Right lobe of liver (tissue), 4 donors: Measurements from ENCODE around the gene MNX1.

Experiments used
- POLR2A ChIP-seq: fragments of 450-650 bp; IDR thresholded peaks from one replicate; pipeline ENCODE4 v1.6.1; 2017; ENCODE audit warnings: antibody characterized with exemption, mild to moderate bottlenecking
- TF ChIP-seq, protein P1 (sequence below), 4 donors: fragments of 200-600 bp in 3 of 4; fragments of 450-650 bp in 1 of 4; IDR thresholded peaks; one replicate each; pipeline versions ENCODE4 v1.5.1 to v1.8.0; 2016 to 2022; ENCODE audit warnings: antibody characterized with exemption in 4 of 4, mild to moderate bottlenecking in 2 of 4
- donor health status: DM: no; HTN: no; CAD: no.
- donor health status: DM: no; HTN: no; CAD: no.
- donor health status: DM: no; HTN: yes; CAD: no.

DNA sequence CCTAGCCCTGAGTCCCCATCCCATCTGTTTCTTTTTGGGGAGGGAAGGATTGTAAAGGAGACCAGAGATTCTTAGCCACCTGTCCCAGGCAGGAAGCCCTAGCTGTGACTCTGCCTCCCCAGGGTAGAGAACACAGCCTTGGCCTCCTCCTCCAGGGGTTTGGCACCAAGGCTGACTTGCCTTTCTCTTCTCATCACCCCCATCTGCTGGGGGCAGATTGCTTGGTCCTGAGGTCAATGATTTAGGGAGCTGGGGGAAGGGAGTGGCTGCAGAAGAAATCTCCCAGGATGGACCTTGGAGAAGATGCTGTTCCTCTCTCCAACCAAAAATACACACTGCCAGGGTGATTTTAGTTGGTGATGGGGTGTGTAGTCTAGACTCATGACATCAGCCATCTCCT lies 2.6 kb upstream of the MNX1 start:
- TF ChIP-seq, protein P1, sequence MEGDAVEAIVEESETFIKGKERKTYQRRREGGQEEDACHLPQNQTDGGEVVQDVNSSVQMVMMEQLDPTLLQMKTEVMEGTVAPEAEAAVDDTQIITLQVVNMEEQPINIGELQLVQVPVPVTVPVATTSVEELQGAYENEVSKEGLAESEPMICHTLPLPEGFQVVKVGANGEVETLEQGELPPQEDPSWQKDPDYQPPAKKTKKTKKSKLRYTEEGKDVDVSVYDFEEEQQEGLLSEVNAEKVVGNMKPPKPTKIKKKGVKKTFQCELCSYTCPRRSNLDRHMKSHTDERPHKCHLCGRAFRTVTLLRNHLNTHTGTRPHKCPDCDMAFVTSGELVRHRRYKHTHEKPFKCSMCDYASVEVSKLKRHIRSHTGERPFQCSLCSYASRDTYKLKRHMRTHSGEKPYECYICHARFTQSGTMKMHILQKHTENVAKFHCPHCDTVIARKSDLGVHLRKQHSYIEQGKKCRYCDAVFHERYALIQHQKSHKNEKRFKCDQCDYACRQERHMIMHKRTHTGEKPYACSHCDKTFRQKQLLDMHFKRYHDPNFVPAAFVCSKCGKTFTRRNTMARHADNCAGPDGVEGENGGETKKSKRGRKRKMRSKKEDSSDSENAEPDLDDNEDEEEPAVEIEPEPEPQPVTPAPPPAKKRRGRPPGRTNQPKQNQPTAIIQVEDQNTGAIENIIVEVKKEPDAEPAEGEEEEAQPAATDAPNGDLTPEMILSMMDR (IDR thresholded peaks at IDR 0.05): no peak
- TF ChIP-seq POLR2A: no peak
